ENCODE data around the gene SH3BP4.

SH3BP4 gene

DNA sequence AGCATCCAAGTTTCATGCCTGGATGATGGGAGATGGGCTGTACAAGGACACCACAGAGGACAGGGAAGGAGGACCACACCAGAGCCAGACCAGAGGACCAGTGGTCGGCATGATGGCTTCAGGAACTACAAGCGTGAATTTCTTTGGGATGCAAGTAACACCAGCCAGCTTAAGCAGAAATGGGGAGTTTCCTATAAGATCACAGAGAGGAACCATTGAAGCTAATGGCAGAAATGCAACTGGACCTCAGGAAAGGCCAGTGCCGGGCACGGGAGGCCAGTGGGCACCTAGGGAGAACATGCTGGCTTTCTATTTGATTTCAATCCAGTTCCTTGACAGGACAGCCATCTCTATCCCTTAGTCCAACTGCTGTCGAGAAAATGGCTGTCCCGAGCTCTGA lies 145.4 kb downstream of the SH3BP4 start:
- no peak overlapping the region for H3K4me3 ChIP-seq (ENCODE audit: low read length)
- TF ChIP-seq, protein P1, sequence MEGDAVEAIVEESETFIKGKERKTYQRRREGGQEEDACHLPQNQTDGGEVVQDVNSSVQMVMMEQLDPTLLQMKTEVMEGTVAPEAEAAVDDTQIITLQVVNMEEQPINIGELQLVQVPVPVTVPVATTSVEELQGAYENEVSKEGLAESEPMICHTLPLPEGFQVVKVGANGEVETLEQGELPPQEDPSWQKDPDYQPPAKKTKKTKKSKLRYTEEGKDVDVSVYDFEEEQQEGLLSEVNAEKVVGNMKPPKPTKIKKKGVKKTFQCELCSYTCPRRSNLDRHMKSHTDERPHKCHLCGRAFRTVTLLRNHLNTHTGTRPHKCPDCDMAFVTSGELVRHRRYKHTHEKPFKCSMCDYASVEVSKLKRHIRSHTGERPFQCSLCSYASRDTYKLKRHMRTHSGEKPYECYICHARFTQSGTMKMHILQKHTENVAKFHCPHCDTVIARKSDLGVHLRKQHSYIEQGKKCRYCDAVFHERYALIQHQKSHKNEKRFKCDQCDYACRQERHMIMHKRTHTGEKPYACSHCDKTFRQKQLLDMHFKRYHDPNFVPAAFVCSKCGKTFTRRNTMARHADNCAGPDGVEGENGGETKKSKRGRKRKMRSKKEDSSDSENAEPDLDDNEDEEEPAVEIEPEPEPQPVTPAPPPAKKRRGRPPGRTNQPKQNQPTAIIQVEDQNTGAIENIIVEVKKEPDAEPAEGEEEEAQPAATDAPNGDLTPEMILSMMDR (conservative IDR thresholded peaks at IDR 0.05; ENCODE audit: low read depth, low read length): no peak
- DNase-seq (ENCODE audit: low read depth): no peak

DNA sequence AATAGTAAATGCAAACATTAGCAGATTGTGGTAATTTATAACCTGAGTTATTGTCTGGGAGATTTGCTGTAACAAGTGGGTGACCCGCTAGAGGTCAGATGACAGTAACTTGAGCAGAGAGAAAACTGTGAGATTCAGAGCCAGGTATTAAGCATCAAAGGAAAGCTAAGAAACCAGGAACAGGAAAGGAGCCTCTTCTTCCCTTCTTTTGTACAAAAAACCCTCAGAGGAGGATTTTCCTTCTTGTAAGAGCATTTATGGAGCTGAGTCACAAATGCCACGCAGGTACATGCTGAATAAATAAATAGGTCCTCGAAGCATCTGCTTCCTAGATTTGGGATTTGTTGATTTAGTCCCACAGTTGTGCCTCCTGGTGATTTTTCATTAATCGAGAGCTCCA lies 146.5 kb downstream of the SH3BP4 start:
- TF ChIP-seq, protein P1 (conservative IDR thresholded peaks at IDR 0.05; ENCODE audit: low read depth, low read length): no peak
- no peak for DNase-seq (ENCODE audit: low read depth)

DNA sequence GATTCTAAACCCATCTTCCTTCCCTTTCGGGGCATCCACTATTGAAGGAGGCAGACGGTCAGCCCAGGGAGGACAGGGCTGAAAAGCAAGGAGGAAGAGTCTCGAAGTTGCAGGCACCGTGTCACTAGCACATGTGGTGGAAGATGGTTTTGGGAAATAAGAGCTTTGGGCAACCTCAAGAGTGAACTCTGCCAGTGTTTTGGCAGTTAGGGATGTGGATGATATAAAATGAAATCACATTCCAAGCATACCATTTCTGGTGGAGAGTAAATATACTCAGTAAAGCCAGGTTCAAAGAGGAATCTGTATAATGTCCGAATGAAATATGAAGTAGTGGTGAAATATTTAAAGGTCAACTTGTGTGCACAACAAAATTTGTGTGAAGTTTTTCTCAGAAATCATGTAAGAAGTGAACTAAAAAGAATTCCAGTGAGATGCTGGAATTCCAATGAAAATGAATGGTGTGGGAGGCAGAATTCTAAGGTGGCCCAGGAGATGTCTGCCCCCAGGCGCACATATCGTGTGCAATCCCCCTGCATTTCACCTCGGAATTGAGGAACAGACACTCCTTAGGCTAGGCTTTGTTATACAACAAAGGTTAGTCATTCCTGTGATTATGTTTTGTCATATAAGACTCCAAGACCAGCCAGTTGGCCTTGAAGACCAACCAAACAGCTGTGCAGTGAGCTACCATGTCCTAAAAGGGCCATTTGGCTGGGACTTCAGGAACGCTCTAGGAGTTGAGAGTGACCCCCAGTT lies 147.1 kb downstream of the SH3BP4 start:
- no peak overlapping the region for H3K4me3 ChIP-seq (ENCODE audit: low read length)
- DNase-seq (ENCODE audit: low read depth): no peak
- TF ChIP-seq, protein P1 (conservative IDR thresholded peaks at IDR 0.05; ENCODE audit: low read depth, low read length): no peak

More for the DNA sequence above, 146.5 kb downstream of the SH3BP4 start:
- no peak overlapping the region for H3K4me3 ChIP-seq (ENCODE audit: low read length)

DNA sequence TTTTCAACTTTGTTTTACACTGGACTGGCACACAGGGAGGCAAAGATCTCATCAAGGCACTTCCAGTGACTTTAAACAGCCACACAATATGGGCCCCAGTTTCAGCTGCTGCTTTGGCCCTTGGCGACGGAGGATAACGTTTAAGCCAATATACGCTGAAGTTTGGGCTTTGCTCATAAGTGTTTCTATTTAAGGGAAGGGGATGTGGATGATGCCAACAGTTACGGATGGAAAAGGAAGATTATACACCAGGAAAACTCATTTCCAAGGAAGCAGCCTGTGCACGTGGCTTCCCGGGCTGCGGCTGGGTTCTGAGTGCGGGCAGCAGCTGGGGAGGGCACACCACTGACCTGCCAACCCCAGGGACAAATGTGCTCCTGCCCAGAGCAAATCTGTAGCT lies 151.1 kb downstream of the SH3BP4 start:
- H3K4me3 ChIP-seq (ENCODE audit: low read length): no peak overlapping the region
- TF ChIP-seq, protein P1 (conservative IDR thresholded peaks at IDR 0.05; ENCODE audit: low read depth, low read length): no peak
- no peak for DNase-seq (ENCODE audit: low read depth)

Data from retinal pigment epithelial cell (primary cell).